SH-SY5Y (cell line): ENCODE data around the gene NKD1.

Experiments
- GATA2 ChIP-seq: IDR thresholded peaks from 2 replicates; pipeline ENCODE4 v1.6.1; 2011; ENCODE audit warnings: mild to moderate bottlenecking, low read depth, low read length
- GATA3 ChIP-seq: IDR thresholded peaks from 2 replicates; pipeline ENCODE4 v1.6.1; 2011; ENCODE audit warnings: low read depth, mild to moderate bottlenecking, low read length, moderate library complexity

DNA sequence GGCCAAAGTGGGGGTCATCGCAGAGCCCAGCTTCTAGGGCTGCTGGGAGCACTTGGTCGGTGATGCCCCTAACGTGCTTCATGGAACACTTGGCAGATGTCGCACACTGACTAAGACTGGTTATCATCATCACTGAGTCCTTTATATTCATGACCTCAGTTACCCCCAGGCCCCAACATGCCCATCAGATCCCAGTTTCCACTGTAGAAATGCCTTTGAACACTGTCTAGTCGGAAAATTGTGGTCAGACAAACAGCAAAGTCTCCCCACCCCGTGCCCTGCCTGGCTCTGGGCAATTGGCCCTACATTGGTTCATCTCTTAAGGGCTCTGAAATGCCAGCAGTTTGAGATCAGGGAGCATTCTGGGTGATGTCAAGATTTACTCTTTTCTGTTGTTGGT, 51.3 kb downstream of the NKD1 start:
- no peak for TF ChIP-seq GATA2
- TF ChIP-seq GATA3 = no peak
